OCI-LY3 (cell line): ENCODE measurements around the gene LDB2.

Experiments
- EZH2phosphoT487 ChIP-seq: fragments of 200-600 bp; shearing (Covaris generic); IDR thresholded peaks from 2 replicates; pipeline ENCODE4 v1.6.1; 2018; ENCODE audit warnings: antibody characterized with exemption, mixed run types, low read depth
- TF ChIP-seq, protein P1 (sequence below): fragments of 200-600, 300-600 bp; sonication (generic); IDR thresholded peaks from 2 replicates; pipeline ENCODE4 v1.5.1; 2014; ENCODE audit warnings: antibody characterized with exemption, low read length, low read depth

DNA sequence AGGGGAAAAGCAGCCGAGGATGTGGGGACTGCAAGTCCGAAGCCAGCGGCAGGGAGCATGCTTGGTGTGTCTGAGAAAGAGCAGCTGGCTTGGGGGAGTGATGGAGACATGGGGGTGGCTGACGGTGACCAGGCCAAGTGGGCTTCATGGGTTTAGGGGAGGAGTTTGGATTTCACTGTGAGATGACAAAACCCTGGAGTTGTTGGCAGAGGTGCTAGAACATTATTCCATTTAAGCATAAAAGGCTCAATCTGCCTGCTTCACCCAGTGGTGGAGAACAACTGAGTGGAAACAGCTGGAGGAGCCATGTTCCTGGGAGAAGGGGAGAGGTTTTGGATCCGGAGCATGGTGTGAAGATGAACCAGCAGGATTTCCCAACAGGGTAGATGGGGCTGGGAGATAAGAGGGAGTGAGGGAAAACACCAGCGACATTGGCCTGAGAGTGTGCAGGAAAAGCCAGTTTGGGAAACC, 354.2 kb downstream of the LDB2 start:
- TF ChIP-seq, protein P1, sequence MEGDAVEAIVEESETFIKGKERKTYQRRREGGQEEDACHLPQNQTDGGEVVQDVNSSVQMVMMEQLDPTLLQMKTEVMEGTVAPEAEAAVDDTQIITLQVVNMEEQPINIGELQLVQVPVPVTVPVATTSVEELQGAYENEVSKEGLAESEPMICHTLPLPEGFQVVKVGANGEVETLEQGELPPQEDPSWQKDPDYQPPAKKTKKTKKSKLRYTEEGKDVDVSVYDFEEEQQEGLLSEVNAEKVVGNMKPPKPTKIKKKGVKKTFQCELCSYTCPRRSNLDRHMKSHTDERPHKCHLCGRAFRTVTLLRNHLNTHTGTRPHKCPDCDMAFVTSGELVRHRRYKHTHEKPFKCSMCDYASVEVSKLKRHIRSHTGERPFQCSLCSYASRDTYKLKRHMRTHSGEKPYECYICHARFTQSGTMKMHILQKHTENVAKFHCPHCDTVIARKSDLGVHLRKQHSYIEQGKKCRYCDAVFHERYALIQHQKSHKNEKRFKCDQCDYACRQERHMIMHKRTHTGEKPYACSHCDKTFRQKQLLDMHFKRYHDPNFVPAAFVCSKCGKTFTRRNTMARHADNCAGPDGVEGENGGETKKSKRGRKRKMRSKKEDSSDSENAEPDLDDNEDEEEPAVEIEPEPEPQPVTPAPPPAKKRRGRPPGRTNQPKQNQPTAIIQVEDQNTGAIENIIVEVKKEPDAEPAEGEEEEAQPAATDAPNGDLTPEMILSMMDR, result no peak
- no peak for TF ChIP-seq EZH2phosphoT487
